Peyer's patch (tissue), 4 donors: ENCODE measurements around the gene USP10.

Source experiments
- POLR2A ChIP-seq, 2 donors: fragments of 450-650 bp; IDR thresholded peaks; one replicate each; pipeline ENCODE4 v1.5.1; 2017; ENCODE audit warnings: antibody characterized with exemption in 2 of 2, mild to moderate bottlenecking in 2 of 2, moderate library complexity in 2 of 2
- TF ChIP-seq, protein P1 (sequence below), 6 experiments: fragments of 450-650 bp in 4 of 6; fragments of 200-600 bp in 2 of 6; sonication (generic) in 1 of 6; IDR thresholded peaks; one replicate each; pipeline ENCODE4 v1.5.1; 2017 to 2019; ENCODE audit warnings: antibody characterized with exemption in 6 of 6, mild to moderate bottlenecking in 3 of 6, moderate library complexity in 1 of 6

DNA sequence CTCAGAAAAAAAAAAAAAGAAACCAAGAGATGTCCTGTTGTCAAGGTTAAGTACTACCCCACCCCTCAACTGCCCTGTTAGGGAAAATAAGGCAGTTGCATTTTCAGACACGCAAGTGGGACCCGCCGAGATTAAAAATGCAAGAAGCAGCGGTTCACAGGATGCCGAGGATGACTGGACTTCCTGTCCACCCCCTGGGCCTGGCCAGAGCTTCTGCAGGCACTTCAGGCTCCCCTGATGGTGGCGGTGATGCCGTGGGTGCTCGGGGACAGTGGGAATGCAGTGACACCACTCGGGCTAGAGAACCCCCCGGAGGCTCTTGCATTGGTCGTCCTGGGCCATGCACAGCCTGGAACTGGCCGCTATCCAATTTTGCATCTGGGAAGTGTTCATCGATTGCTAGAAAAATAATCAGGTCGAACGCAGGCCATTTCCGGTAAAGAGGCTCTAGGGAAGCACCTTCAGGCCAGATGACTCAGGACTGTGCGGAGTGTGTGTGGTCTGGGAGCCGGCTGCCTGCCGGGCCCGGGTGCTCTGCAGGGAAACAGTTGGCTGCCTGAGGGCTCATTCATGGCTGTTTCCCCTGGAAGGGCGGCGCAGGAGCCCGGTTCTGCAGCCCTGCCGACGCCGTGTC is 106.6 kb downstream of the USP10 start:
- TF ChIP-seq, protein P1, sequence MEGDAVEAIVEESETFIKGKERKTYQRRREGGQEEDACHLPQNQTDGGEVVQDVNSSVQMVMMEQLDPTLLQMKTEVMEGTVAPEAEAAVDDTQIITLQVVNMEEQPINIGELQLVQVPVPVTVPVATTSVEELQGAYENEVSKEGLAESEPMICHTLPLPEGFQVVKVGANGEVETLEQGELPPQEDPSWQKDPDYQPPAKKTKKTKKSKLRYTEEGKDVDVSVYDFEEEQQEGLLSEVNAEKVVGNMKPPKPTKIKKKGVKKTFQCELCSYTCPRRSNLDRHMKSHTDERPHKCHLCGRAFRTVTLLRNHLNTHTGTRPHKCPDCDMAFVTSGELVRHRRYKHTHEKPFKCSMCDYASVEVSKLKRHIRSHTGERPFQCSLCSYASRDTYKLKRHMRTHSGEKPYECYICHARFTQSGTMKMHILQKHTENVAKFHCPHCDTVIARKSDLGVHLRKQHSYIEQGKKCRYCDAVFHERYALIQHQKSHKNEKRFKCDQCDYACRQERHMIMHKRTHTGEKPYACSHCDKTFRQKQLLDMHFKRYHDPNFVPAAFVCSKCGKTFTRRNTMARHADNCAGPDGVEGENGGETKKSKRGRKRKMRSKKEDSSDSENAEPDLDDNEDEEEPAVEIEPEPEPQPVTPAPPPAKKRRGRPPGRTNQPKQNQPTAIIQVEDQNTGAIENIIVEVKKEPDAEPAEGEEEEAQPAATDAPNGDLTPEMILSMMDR (IDR thresholded peaks at IDR 0.05) = no peak
- TF ChIP-seq POLR2A (IDR thresholded peaks at IDR 0.05) = no peak
